Measurements from ENCODE around the gene ZZZ3.

- TF ChIP-seq POLR2A (IDR thresholded peaks at IDR 0.05; ENCODE audit: low read depth, low read length), result no peak
- TF ChIP-seq, protein P1, sequence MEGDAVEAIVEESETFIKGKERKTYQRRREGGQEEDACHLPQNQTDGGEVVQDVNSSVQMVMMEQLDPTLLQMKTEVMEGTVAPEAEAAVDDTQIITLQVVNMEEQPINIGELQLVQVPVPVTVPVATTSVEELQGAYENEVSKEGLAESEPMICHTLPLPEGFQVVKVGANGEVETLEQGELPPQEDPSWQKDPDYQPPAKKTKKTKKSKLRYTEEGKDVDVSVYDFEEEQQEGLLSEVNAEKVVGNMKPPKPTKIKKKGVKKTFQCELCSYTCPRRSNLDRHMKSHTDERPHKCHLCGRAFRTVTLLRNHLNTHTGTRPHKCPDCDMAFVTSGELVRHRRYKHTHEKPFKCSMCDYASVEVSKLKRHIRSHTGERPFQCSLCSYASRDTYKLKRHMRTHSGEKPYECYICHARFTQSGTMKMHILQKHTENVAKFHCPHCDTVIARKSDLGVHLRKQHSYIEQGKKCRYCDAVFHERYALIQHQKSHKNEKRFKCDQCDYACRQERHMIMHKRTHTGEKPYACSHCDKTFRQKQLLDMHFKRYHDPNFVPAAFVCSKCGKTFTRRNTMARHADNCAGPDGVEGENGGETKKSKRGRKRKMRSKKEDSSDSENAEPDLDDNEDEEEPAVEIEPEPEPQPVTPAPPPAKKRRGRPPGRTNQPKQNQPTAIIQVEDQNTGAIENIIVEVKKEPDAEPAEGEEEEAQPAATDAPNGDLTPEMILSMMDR (IDR thresholded peaks at IDR 0.05 in 2 of 3, conservative IDR thresholded peaks at IDR 0.05 in 1 of 3; ENCODE audit: control insufficient read depth in 2 of 3, extremely low read depth in 1 of 3, insufficient read depth in 1 of 3, low read depth in 3 of 3, low read length in 3 of 3), result no peak
- no peak for TF ChIP-seq BHLHE40 (IDR thresholded peaks at IDR 0.05; ENCODE audit: borderline replicate concordance in 1 of 2, low read depth in 2 of 2, low read length in 1 of 2)
These were observed 45.6 kb downstream of the ZZZ3 start for GRCh38 chr1:77636864-77637263.

Measured in GM12878 (cell line).